ENCODE measurements around the gene AK4. TPM values are rescaled to one million over a fixed set of nuclear protein-coding genes. Genes with fewer than 3 reads are reported as not detected.
A peak's percentile ranks its signal among the peaks of the same experiment; 100 is the strongest.

AK4 gene
- total RNA-seq, 1 donor from 2014 or later = 39.7 TPM

GRCh38 chr1:65206836-65207235 lies 58.8 kb downstream of the AK4 start:
- TF ChIP-seq CTCF (IDR thresholded peaks at IDR 0.05; ENCODE audit: unreplicated experiment) = no peak
- Mint-ChIP-seq H3K4me3 (ENCODE audit: unreplicated experiment) (no peak overlapping the region), H3K36me3 (ENCODE audit: low read depth, unreplicated experiment) (peaks cover 4% of the 10 kb centered on the region), H3K4me1 (ENCODE audit: unreplicated experiment) (peaks cover 2% of the 10 kb centered on the region), H3K9me3 (ENCODE audit: unreplicated experiment) (no peaks in the 10 kb centered on the region), H3K27ac (ENCODE audit: unreplicated experiment) (peak overlapping the region; percentile 80), H3K27me3 (ENCODE audit: unreplicated experiment) (peaks cover 2% of the 10 kb centered on the region)
- DNase-seq (ENCODE audit: low spot score) = no peak

GRCh38 chr1:65207317-65207716 lies 59.3 kb downstream of the AK4 start:
- no peaks in the 10 kb centered on the region for H3K9me3 Mint-ChIP-seq (ENCODE audit: unreplicated experiment)
- no peak for DNase-seq (ENCODE audit: low spot score)
- H3K4me3 Mint-ChIP-seq (ENCODE audit: unreplicated experiment) = no peak overlapping the region
- peaks cover 2% of the 10 kb centered on the region for H3K4me1 Mint-ChIP-seq (ENCODE audit: unreplicated experiment)
- H3K36me3 Mint-ChIP-seq (ENCODE audit: low read depth, unreplicated experiment) = peaks cover 4% of the 10 kb centered on the region
- peak overlapping the region; percentile 80 for H3K27ac Mint-ChIP-seq (ENCODE audit: unreplicated experiment)
- H3K27me3 Mint-ChIP-seq (ENCODE audit: unreplicated experiment) = peaks cover 2% of the 10 kb centered on the region
- no peak for TF ChIP-seq CTCF (IDR thresholded peaks at IDR 0.05; ENCODE audit: unreplicated experiment)

- H3K4me3 Mint-ChIP-seq (ENCODE audit: unreplicated experiment) = no peak overlapping the region
- peaks cover 2% of the 10 kb centered on the region for H3K27me3 Mint-ChIP-seq (ENCODE audit: unreplicated experiment)
- no peak overlapping the region for H3K27ac Mint-ChIP-seq (ENCODE audit: unreplicated experiment)
- peaks cover 2% of the 10 kb centered on the region for H3K4me1 Mint-ChIP-seq (ENCODE audit: unreplicated experiment)
- H3K36me3 Mint-ChIP-seq (ENCODE audit: low read depth, unreplicated experiment) = peaks cover 4% of the 10 kb centered on the region
- no peak for TF ChIP-seq CTCF (IDR thresholded peaks at IDR 0.05; ENCODE audit: unreplicated experiment)
- H3K9me3 Mint-ChIP-seq (ENCODE audit: unreplicated experiment) = no peaks in the 10 kb centered on the region
- DNase-seq (ENCODE audit: low spot score) = no peak
These were observed 60.6 kb downstream of the AK4 start for GRCh38 chr1:65208563-65208973.

- no peaks in the 10 kb centered on the region for H3K9me3 Mint-ChIP-seq (ENCODE audit: unreplicated experiment)
- H3K27me3 Mint-ChIP-seq (ENCODE audit: unreplicated experiment) = peaks cover 2% of the 10 kb centered on the region
- peaks cover 4% of the 10 kb centered on the region for H3K36me3 Mint-ChIP-seq (ENCODE audit: low read depth, unreplicated experiment)
- peak; percentile 44 for DNase-seq (ENCODE audit: low spot score)
- TF ChIP-seq CTCF (IDR thresholded peaks at IDR 0.05; ENCODE audit: unreplicated experiment) = peak; percentile 67
- peaks cover 2% of the 10 kb centered on the region for H3K4me1 Mint-ChIP-seq (ENCODE audit: unreplicated experiment)
- H3K27ac Mint-ChIP-seq (ENCODE audit: unreplicated experiment) = no peak overlapping the region
- no peak overlapping the region for H3K4me3 Mint-ChIP-seq (ENCODE audit: unreplicated experiment)
These were observed 61.2 kb downstream of the AK4 start for GRCh38 chr1:65209005-65209885.

- Mint-ChIP-seq H3K4me3 (ENCODE audit: unreplicated experiment) (no peak overlapping the region), H3K9me3 (ENCODE audit: unreplicated experiment) (no peaks in the 10 kb centered on the region), H3K36me3 (ENCODE audit: low read depth, unreplicated experiment) (peaks cover 4% of the 10 kb centered on the region), H3K4me1 (ENCODE audit: unreplicated experiment) (peaks cover 2% of the 10 kb centered on the region), H3K27ac (ENCODE audit: unreplicated experiment) (no peak overlapping the region), H3K27me3 (ENCODE audit: unreplicated experiment) (peaks cover 2% of the 10 kb centered on the region)
- TF ChIP-seq CTCF (IDR thresholded peaks at IDR 0.05; ENCODE audit: unreplicated experiment) = no peak
- no peak for DNase-seq (ENCODE audit: low spot score)
These were observed 62.3 kb downstream of the AK4 start for GRCh38 chr1:65210325-65210724.

Data from endothelial cell (in vitro differentiated cells).